Measurements from ENCODE around the gene SLC25A28. TPM values are rescaled to one million over a fixed set of nuclear protein-coding genes. Genes with fewer than 3 reads are reported as not detected.

Gene SLC25A28
- total RNA-seq, 1 experiment from 2014 or later = 42.8 TPM

DNA sequence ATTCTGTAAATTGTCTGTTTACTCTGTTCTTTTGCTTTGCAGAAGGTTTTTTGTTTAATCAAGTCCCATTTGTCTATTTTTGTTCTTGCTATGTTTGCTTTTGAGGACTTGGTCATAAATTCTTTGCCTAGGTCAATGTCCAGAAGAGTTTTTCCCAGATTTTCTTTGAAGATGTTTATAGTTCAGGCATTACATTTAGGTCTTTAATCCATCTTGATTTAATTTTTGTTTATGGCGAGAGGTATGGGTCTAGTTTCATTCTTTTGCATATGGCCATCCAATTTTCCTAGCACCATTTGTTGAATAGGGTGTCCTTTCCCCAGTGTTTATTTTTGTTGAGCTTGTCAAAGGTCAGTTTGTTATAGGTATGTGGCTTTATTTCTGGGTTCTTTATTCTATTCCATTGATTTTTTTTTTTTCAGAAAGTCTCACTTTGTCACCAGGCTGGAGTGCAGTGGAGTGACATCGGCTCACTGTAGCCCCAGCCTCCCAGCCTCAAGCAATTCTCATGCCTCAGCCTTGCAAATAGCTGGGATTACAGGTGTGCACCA lies 27.4 kb upstream of the SLC25A28 start:
- in situ Hi-C loops (cut with HindIII; ENCODE audit: low pct_unique_long_range_greater_than_20kb, low sequenced_read_pairs) (no loop called here), intact Hi-C loops (cut with micrococcal nuclease; ENCODE audit: unreplicated experiment) (no loop called here)
- no peaks in the 10 kb centered on the region; the same call in 1 of the 2 replicates for H3K27me3 ChIP-seq (ENCODE audit: control insufficient read depth, insufficient read depth, low read length)
- H3K27ac ChIP-seq (ENCODE audit: low read length) = no peak overlapping the region
- ChIA-PET CTCF (no interaction called here), POLR2A (no interaction called here)
- no peak overlapping the region for H3K4me3 ChIP-seq (ENCODE audit: low read depth in 2 of 2, low read length in 2 of 2)
- no TSS peak for BruUV-seq (replicated peaks)
- no peaks in the 10 kb centered on the region for H3K9me3 ChIP-seq (ENCODE audit: control insufficient read depth, insufficient read depth, low read depth, low read length)
- no peaks in the 10 kb centered on the region for H3K4me1 ChIP-seq (ENCODE audit: control insufficient read depth, insufficient read depth, low read length)
- ATAC-seq (no peak), DNase-seq (ENCODE audit: low read depth, low spot score) (no peak)
- TF ChIP-seq POLR2AphosphoS5 (IDR thresholded peaks at IDR 0.05; ENCODE audit: low read depth, low read length) (no peak), SIN3A (IDR thresholded peaks at IDR 0.05; ENCODE audit: borderline replicate concordance, insufficient read depth, low read depth, low read length) (no peak), TCF7L2 (IDR thresholded peaks at IDR 0.05; ENCODE audit: low read depth, low read length) (no peak)
- TF ChIP-seq, protein P1, sequence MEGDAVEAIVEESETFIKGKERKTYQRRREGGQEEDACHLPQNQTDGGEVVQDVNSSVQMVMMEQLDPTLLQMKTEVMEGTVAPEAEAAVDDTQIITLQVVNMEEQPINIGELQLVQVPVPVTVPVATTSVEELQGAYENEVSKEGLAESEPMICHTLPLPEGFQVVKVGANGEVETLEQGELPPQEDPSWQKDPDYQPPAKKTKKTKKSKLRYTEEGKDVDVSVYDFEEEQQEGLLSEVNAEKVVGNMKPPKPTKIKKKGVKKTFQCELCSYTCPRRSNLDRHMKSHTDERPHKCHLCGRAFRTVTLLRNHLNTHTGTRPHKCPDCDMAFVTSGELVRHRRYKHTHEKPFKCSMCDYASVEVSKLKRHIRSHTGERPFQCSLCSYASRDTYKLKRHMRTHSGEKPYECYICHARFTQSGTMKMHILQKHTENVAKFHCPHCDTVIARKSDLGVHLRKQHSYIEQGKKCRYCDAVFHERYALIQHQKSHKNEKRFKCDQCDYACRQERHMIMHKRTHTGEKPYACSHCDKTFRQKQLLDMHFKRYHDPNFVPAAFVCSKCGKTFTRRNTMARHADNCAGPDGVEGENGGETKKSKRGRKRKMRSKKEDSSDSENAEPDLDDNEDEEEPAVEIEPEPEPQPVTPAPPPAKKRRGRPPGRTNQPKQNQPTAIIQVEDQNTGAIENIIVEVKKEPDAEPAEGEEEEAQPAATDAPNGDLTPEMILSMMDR (IDR thresholded peaks at IDR 0.05) = no peak
- TF ChIP-seq, protein P2, sequence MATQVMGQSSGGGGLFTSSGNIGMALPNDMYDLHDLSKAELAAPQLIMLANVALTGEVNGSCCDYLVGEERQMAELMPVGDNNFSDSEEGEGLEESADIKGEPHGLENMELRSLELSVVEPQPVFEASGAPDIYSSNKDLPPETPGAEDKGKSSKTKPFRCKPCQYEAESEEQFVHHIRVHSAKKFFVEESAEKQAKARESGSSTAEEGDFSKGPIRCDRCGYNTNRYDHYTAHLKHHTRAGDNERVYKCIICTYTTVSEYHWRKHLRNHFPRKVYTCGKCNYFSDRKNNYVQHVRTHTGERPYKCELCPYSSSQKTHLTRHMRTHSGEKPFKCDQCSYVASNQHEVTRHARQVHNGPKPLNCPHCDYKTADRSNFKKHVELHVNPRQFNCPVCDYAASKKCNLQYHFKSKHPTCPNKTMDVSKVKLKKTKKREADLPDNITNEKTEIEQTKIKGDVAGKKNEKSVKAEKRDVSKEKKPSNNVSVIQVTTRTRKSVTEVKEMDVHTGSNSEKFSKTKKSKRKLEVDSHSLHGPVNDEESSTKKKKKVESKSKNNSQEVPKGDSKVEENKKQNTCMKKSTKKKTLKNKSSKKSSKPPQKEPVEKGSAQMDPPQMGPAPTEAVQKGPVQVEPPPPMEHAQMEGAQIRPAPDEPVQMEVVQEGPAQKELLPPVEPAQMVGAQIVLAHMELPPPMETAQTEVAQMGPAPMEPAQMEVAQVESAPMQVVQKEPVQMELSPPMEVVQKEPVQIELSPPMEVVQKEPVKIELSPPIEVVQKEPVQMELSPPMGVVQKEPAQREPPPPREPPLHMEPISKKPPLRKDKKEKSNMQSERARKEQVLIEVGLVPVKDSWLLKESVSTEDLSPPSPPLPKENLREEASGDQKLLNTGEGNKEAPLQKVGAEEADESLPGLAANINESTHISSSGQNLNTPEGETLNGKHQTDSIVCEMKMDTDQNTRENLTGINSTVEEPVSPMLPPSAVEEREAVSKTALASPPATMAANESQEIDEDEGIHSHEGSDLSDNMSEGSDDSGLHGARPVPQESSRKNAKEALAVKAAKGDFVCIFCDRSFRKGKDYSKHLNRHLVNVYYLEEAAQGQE (IDR thresholded peaks at IDR 0.05; ENCODE audit: insufficient read depth in 1 of 2, low read depth in 2 of 2, low read length in 1 of 2) = no peak
- no peaks in the 10 kb centered on the region for H3K36me3 ChIP-seq (ENCODE audit: control insufficient read depth, insufficient read depth, low read length)

DNA sequence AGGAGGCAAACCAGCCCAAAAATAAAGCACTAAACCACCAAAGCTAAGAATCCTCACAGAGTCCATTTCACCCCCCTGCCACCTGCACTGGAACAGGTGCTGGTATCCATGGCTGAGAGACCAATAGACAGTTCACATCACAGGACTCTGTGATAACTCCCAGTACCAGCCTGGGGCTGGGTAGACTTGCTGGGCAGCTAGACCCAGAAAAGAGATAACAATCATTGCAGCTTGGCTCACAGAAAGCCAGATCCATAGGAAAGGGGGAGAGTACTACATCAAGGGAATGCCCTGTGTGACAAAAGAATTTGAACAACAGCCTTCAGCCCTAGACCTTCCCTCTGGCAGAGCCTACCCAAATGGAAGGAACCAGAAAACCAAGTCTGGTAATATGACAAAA lies 13.6 kb upstream of the SLC25A28 start:
- no TSS peak for BruUV-seq (replicated peaks)
- Histone ChIP-seq H3K9me3 (ENCODE audit: control insufficient read depth, insufficient read depth, low read depth, low read length) (no peaks in the 10 kb centered on the region), H3K4me3 (ENCODE audit: low read depth in 2 of 2, low read length in 2 of 2) (no peak overlapping the region), H3K36me3 (ENCODE audit: control insufficient read depth, insufficient read depth, low read length) (no peaks in the 10 kb centered on the region), H3K4me1 (ENCODE audit: control insufficient read depth, insufficient read depth, low read length) (no peaks in the 10 kb centered on the region), H3K27ac (ENCODE audit: low read length) (no peak overlapping the region), H3K27me3 (ENCODE audit: control insufficient read depth, insufficient read depth, low read length) (no peaks in the 10 kb centered on the region; the same call in 1 of the 2 replicates)
- in situ Hi-C loops (cut with HindIII; ENCODE audit: low pct_unique_long_range_greater_than_20kb, low sequenced_read_pairs) (no loop called here), intact Hi-C loops (cut with micrococcal nuclease; ENCODE audit: unreplicated experiment) (loop anchor here (5.0 kb wide), 1 partner anchor 78 kb away; no protein-coding TSS in a partner anchor)
- ATAC-seq (no peak), DNase-seq (ENCODE audit: low read depth, low spot score) (no peak)
- CTCF ChIA-PET = no interaction called here
- POLR2A ChIA-PET = no interaction called here
- TF ChIP-seq, protein P2 (IDR thresholded peaks at IDR 0.05; ENCODE audit: insufficient read depth in 1 of 2, low read depth in 2 of 2, low read length in 1 of 2) = no peak
- TF ChIP-seq SIN3A (IDR thresholded peaks at IDR 0.05; ENCODE audit: borderline replicate concordance, insufficient read depth, low read depth, low read length) (no peak), TCF7L2 (IDR thresholded peaks at IDR 0.05; ENCODE audit: low read depth, low read length) (no peak)

Measured in Panc1 (cell line).